Liver (tissue), 10 donors: Measurements from ENCODE around the gene CRACDL. TPM values are rescaled to one million over a fixed set of nuclear protein-coding genes. Genes with fewer than 3 reads are reported as not detected.

Experiments
- DNase-seq: peaks from one replicate; pipeline ENCODE4 v3.0.0-alpha.2; 2017; ENCODE audit warnings: low spot score
- H3K27ac ChIP-seq, 2 donors: one replicate each; pipeline ENCODE4 v1.7.0; 2013; ENCODE audit warnings: inconsistent platforms in 2 of 2, low read length in 2 of 2, control low read depth in 1 of 2, low read depth in 1 of 2, mild to moderate bottlenecking in 1 of 2
- H3K27me3 ChIP-seq, 4 donors: one replicate each; pipeline versions ENCODE4 v1.6.1 to v1.7.0; 2013; ENCODE audit warnings: low read length in 3 of 4, inconsistent platforms in 1 of 4, mild to moderate bottlenecking in 1 of 4, moderate library complexity in 1 of 4; ENCODE audit not compliant: control insufficient read depth in 4 of 4, insufficient read depth in 4 of 4
- H3K36me3 ChIP-seq, 4 donors: one replicate each; pipeline versions ENCODE4 v1.6.1 to v1.7.0; 2013; ENCODE audit warnings: low read length in 3 of 4, mild to moderate bottlenecking in 3 of 4, low read depth in 1 of 4, moderate library complexity in 1 of 4; ENCODE audit not compliant: control insufficient read depth in 4 of 4, insufficient read depth in 3 of 4
- H3K4me1 ChIP-seq, 4 donors: one replicate each; pipeline versions ENCODE4 v1.6.1 to v1.7.0; 2013; ENCODE audit warnings: low read length in 3 of 4, mild to moderate bottlenecking in 3 of 4, moderate library complexity in 1 of 4; ENCODE audit not compliant: control insufficient read depth in 4 of 4, insufficient read depth in 4 of 4
- H3K4me3 ChIP-seq, 3 donors: one replicate each; pipeline versions ENCODE4 v1.6.1 to v1.7.0; 2013; ENCODE audit warnings: low read length in 3 of 3, control low read depth in 1 of 3, low read depth in 1 of 3, mild to moderate bottlenecking in 1 of 3
- H3K9ac ChIP-seq, 2 donors: one replicate each; pipeline ENCODE4 v1.7.0; 2013; ENCODE audit warnings: low read length in 2 of 2, mild to moderate bottlenecking in 2 of 2, moderate library complexity in 2 of 2, control low read depth in 1 of 2, low read depth in 1 of 2
- H3K9me3 ChIP-seq, 4 donors: one replicate each; pipeline versions ENCODE4 v1.6.1 to v1.7.0; 2013; ENCODE audit warnings: low read length in 3 of 4; ENCODE audit not compliant: control insufficient read depth in 4 of 4
- EGR1 ChIP-seq, 2 donors: IDR thresholded peaks; 2 replicates each; pipeline ENCODE4 v1.6.1; 2016 to 2018; ENCODE audit warnings: antibody characterized with exemption in 2 of 2, low read depth in 2 of 2
- FOXA1 ChIP-seq: IDR thresholded peaks from 2 replicates; pipeline ENCODE4 v1.6.1; 2016; ENCODE audit warnings: antibody characterized with exemption
- FOXA2 ChIP-seq: IDR thresholded peaks from 2 replicates; pipeline ENCODE4 v1.6.1; 2016; ENCODE audit warnings: antibody characterized with exemption
- GABPA ChIP-seq, 2 donors: IDR thresholded peaks in 1 of 2; conservative IDR thresholded peaks in 1 of 2; 2 replicates each; pipeline ENCODE4 v1.6.1; 2016; ENCODE audit warnings: antibody characterized with exemption in 2 of 2, mild to moderate bottlenecking in 1 of 2, moderate library complexity in 1 of 2
- HNF4A ChIP-seq, 2 donors: conservative IDR thresholded peaks; 2 replicates each; pipeline ENCODE4 v1.6.1; 2016; ENCODE audit warnings: antibody characterized with exemption in 2 of 2, mild to moderate bottlenecking in 2 of 2
- HNF4G ChIP-seq: IDR thresholded peaks from 2 replicates; pipeline ENCODE4 v1.6.1; 2016; ENCODE audit warnings: antibody characterized with exemption
- JUND ChIP-seq, 2 donors: IDR thresholded peaks; 2 replicates each; pipeline ENCODE4 v1.6.1; 2016; ENCODE audit warnings: antibody characterized with exemption in 2 of 2
- NR2F2 ChIP-seq: IDR thresholded peaks from 2 replicates; pipeline ENCODE4 v1.6.1; 2016; ENCODE audit warnings: antibody characterized with exemption
- RAD21 ChIP-seq, 2 donors: IDR thresholded peaks; 2 replicates each; pipeline ENCODE4 v1.6.1; 2016; ENCODE audit warnings: antibody characterized with exemption in 2 of 2, mild to moderate bottlenecking in 2 of 2
- RXRA ChIP-seq, 2 donors: IDR thresholded peaks; 2 replicates each; pipeline ENCODE4 v1.6.1; 2017 to 2018; ENCODE audit warnings: antibody characterized with exemption in 2 of 2, mild to moderate bottlenecking in 1 of 2
- SP1 ChIP-seq: IDR thresholded peaks from 2 replicates; pipeline ENCODE4 v1.6.1; 2018; ENCODE audit warnings: antibody characterized with exemption, mild to moderate bottlenecking
- TAF1 ChIP-seq: conservative IDR thresholded peaks from 2 replicates; pipeline ENCODE4 v1.6.1; 2016; ENCODE audit warnings: antibody characterized with exemption, mild to moderate bottlenecking
- YY1 ChIP-seq: IDR thresholded peaks from 2 replicates; pipeline ENCODE4 v1.6.1; 2016; ENCODE audit warnings: antibody characterized with exemption, mild to moderate bottlenecking
- WGBS: extraction: QIAGEN DNeasy Blood & Tissue Kit; methylation state at CpG from one replicate; pipeline ENCODE4 v1.1.7; 2013; 5-methylcytosine and 5-hydroxymethylcytosine counted together
- polyA plus RNA-seq, 2 donors: library from polyadenylated mRNA; stranded (reverse) in 1 of 2; unstranded in 1 of 2; fragments of 200-250 nt in 1 of 2; fragments of >200 nt in 1 of 2; fragmentation: Nextera tagmentation in 1 of 2; extraction: Ambion mirVana in 1 of 2; gene quantifications; one replicate each; pipeline versions ENCODE4 v1.2.1 to v1.2.3, GENCODE V29; 2013 to 2015
- small RNA-seq: library from RNA; depleted of rRNA; stranded (forward); fragments of <200 nt; gene quantifications from one replicate; pipeline ENCODE3, GENCODE V24; 2014
- total RNA-seq, 2 donors: library from RNA; depleted of rRNA; stranded (reverse); fragments of >200 nt; gene quantifications; one replicate each; pipeline ENCODE4 v1.2.3, GENCODE V29; 2014
- TF ChIP-seq, protein P1 (sequence below): IDR thresholded peaks from 2 replicates; pipeline ENCODE4 v1.6.1; 2016; ENCODE audit warnings: antibody characterized with exemption
- TF ChIP-seq, protein P2 (sequence below): IDR thresholded peaks from 2 replicates; pipeline ENCODE4 v1.6.1; 2016; ENCODE audit warnings: antibody characterized with exemption
- TF ChIP-seq, protein P3 (sequence below): fragments of 150-350 bp; IDR thresholded peaks from 2 replicates; pipeline ENCODE4 v1.5.1; 2017; ENCODE audit warnings: improper control_type of control experiment, low read depth, low read length; ENCODE audit not compliant: missing input control
- TF ChIP-seq, protein P4 (sequence below): IDR thresholded peaks from 2 replicates; pipeline ENCODE4 v1.6.1; 2016; ENCODE audit warnings: antibody characterized with exemption, mild to moderate bottlenecking
- TF ChIP-seq, protein P5 (sequence below): IDR thresholded peaks from 2 replicates; pipeline ENCODE4 v1.6.1; 2016; ENCODE audit warnings: antibody characterized with exemption
- donor health status: healthy.
- donor health status: healthy.
- donor health status: healthy.
- donor health status: healthy.
- donor health status: healthy.

Gene CRACDL
- total and polyA plus RNA-seq, 4 donors, result 0.13 to 0.46 (median 0.29) TPM

DNA sequence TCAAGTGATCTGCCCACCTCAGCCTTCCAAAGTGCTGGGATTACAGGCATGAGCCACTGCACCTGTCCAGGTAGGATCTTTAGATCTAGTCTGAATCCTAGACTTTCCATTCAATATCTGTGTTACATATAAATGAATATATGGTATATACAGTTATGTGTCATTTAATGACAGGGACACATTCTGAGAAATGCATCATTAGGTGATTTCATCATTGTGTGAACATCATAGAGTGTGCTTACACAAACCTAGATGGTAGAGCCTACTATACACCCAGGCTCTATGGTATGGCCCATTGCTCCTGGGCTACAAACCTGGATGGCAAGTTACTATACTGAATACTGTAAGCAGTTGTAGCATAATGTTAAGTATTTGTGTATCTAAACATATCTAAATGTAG is 189.6 kb downstream of the CRACDL start (continued):
- TF ChIP-seq TAF1, result no peak
- no peak for TF ChIP-seq RAD21 (IDR thresholded peaks at IDR 0.05)
- TF ChIP-seq, protein P1, sequence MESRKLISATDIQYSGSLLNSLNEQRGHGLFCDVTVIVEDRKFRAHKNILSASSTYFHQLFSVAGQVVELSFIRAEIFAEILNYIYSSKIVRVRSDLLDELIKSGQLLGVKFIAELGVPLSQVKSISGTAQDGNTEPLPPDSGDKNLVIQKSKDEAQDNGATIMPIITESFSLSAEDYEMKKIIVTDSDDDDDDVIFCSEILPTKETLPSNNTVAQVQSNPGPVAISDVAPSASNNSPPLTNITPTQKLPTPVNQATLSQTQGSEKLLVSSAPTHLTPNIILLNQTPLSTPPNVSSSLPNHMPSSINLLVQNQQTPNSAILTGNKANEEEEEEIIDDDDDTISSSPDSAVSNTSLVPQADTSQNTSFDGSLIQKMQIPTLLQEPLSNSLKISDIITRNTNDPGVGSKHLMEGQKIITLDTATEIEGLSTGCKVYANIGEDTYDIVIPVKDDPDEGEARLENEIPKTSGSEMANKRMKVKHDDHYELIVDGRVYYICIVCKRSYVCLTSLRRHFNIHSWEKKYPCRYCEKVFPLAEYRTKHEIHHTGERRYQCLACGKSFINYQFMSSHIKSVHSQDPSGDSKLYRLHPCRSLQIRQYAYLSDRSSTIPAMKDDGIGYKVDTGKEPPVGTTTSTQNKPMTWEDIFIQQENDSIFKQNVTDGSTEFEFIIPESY, result no peak

DNA sequence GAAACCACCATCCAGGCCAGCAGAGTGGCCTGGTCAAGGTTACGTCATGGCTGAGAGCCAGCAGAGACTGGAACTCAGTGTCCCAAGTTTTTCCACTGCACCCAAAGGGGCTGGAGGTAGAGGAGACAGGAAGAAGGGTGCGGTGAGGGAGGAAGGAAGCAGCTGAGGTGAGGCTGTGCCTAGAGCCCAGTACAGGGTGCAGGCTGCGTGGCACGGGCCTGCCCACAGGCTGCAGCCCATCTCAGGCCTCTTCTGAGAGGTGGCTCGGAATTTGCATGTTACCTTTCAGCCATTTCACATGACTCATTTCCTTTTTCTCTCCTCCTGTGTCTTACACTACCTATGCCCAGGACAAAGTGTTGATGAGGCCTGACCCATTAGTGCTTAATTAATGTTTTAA is 191.4 kb downstream of the CRACDL start:
- Histone ChIP-seq H3K9ac (no peak overlapping the region), H3K4me1 (no peaks in the 10 kb centered on the region), H3K36me3 (no peaks in the 10 kb centered on the region), H3K27ac (no peak overlapping the region), H3K4me3 (no peak overlapping the region), H3K27me3 (no peaks in the 10 kb centered on the region), H3K9me3 (no peaks in the 10 kb centered on the region)
- no peak for DNase-seq
- 96% methylated on average over 5 of the region's 5 CpGs for WGBS
- TF ChIP-seq JUND (IDR thresholded peaks at IDR 0.05) (no peak), RAD21 (IDR thresholded peaks at IDR 0.05) (no peak), YY1 (no peak), NR2F2 (no peak), HNF4G (no peak), FOXA2 (no peak), FOXA1 (no peak), EGR1 (IDR thresholded peaks at IDR 0.05; ENCODE audit: low read depth in 2 of 2) (no peak), HNF4A (conservative IDR thresholded peaks at IDR 0.05) (no peak), RXRA (IDR thresholded peaks at IDR 0.05) (no peak), TAF1 (no peak), SP1 (no peak), GABPA (IDR thresholded peaks at IDR 0.05 in 1 of 2, conservative IDR thresholded peaks at IDR 0.05 in 1 of 2) (no peak)
- TF ChIP-seq, protein P2, sequence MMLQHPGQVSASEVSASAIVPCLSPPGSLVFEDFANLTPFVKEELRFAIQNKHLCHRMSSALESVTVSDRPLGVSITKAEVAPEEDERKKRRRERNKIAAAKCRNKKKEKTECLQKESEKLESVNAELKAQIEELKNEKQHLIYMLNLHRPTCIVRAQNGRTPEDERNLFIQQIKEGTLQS, result no peak
- TF ChIP-seq, protein P3, sequence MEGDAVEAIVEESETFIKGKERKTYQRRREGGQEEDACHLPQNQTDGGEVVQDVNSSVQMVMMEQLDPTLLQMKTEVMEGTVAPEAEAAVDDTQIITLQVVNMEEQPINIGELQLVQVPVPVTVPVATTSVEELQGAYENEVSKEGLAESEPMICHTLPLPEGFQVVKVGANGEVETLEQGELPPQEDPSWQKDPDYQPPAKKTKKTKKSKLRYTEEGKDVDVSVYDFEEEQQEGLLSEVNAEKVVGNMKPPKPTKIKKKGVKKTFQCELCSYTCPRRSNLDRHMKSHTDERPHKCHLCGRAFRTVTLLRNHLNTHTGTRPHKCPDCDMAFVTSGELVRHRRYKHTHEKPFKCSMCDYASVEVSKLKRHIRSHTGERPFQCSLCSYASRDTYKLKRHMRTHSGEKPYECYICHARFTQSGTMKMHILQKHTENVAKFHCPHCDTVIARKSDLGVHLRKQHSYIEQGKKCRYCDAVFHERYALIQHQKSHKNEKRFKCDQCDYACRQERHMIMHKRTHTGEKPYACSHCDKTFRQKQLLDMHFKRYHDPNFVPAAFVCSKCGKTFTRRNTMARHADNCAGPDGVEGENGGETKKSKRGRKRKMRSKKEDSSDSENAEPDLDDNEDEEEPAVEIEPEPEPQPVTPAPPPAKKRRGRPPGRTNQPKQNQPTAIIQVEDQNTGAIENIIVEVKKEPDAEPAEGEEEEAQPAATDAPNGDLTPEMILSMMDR, result no peak
- TF ChIP-seq, protein P1, result no peak
- TF ChIP-seq, protein P4, sequence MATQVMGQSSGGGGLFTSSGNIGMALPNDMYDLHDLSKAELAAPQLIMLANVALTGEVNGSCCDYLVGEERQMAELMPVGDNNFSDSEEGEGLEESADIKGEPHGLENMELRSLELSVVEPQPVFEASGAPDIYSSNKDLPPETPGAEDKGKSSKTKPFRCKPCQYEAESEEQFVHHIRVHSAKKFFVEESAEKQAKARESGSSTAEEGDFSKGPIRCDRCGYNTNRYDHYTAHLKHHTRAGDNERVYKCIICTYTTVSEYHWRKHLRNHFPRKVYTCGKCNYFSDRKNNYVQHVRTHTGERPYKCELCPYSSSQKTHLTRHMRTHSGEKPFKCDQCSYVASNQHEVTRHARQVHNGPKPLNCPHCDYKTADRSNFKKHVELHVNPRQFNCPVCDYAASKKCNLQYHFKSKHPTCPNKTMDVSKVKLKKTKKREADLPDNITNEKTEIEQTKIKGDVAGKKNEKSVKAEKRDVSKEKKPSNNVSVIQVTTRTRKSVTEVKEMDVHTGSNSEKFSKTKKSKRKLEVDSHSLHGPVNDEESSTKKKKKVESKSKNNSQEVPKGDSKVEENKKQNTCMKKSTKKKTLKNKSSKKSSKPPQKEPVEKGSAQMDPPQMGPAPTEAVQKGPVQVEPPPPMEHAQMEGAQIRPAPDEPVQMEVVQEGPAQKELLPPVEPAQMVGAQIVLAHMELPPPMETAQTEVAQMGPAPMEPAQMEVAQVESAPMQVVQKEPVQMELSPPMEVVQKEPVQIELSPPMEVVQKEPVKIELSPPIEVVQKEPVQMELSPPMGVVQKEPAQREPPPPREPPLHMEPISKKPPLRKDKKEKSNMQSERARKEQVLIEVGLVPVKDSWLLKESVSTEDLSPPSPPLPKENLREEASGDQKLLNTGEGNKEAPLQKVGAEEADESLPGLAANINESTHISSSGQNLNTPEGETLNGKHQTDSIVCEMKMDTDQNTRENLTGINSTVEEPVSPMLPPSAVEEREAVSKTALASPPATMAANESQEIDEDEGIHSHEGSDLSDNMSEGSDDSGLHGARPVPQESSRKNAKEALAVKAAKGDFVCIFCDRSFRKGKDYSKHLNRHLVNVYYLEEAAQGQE, result no peak
- TF ChIP-seq, protein P5, sequence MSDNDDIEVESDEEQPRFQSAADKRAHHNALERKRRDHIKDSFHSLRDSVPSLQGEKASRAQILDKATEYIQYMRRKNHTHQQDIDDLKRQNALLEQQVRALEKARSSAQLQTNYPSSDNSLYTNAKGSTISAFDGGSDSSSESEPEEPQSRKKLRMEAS, result no peak

Small RNAs within 50 kb of the gene (small RNA-seq; reads per million reads assigned to genes)
- not detected for gene RNU4-84P
- not detected for gene RNU7-46P

Other genes starting within 250 kb of the CRACDL start
- 10 to 100 TPM in 1 of 2 donors, 1 to 10 TPM in 1; 7.5 to 17.3 TPM for gene MGAT4A, start 205.1 kb downstream of the CRACDL start, total RNA-seq
- 1 to 10 TPM; 2.7 to 3.4 TPM for gene MGAT4A, start 205.1 kb downstream of the CRACDL start, polyA plus RNA-seq
- under 1 TPM; 0.33 to 0.65 TPM for gene C2orf15, start 205.5 kb upstream of the CRACDL start, total RNA-seq
- gene C2orf15, start 205.5 kb upstream of the CRACDL start, polyA plus RNA-seq, result under 1 TPM; 0.24 to 0.25 TPM
- 1 to 10 TPM; 3.5 to 4.4 TPM for gene TSGA10, start 218.7 kb upstream of the CRACDL start, total RNA-seq
- gene TSGA10, start 218.7 kb upstream of the CRACDL start, polyA plus RNA-seq, result 1 to 10 TPM in 1 of 2 donors, under 1 TPM in 1; 0.93 to 4.0 TPM
- 1 to 10 TPM; 4.3 to 4.8 TPM for gene LIPT1, start 218.7 kb upstream of the CRACDL start, total RNA-seq
- 1 to 10 TPM; 2.3 to 2.6 TPM for gene LIPT1, start 218.7 kb upstream of the CRACDL start, polyA plus RNA-seq
- gene MITD1, start 244.8 kb upstream of the CRACDL start, total RNA-seq, result 10 to 100 TPM; 10.5 to 15.5 TPM
- 10 to 100 TPM in 1 of 2 donors, 1 to 10 TPM in 1; 7.8 to 17.5 TPM for gene MITD1, start 244.8 kb upstream of the CRACDL start, polyA plus RNA-seq
- 10 to 100 TPM; 19.6 to 21.0 TPM for gene MRPL30, start 245.0 kb upstream of the CRACDL start, total RNA-seq
- gene MRPL30, start 245.0 kb upstream of the CRACDL start, polyA plus RNA-seq, result 10 to 100 TPM; 11.7 to 14.0 TPM